ENCODE results near the gene EIF3D. TPM values are rescaled to one million over a fixed set of nuclear protein-coding genes. Genes with fewer than 3 reads are reported as not detected.

Gene EIF3D
- total RNA-seq, 1 donor = 265 TPM

- TF ChIP-seq, protein P1, sequence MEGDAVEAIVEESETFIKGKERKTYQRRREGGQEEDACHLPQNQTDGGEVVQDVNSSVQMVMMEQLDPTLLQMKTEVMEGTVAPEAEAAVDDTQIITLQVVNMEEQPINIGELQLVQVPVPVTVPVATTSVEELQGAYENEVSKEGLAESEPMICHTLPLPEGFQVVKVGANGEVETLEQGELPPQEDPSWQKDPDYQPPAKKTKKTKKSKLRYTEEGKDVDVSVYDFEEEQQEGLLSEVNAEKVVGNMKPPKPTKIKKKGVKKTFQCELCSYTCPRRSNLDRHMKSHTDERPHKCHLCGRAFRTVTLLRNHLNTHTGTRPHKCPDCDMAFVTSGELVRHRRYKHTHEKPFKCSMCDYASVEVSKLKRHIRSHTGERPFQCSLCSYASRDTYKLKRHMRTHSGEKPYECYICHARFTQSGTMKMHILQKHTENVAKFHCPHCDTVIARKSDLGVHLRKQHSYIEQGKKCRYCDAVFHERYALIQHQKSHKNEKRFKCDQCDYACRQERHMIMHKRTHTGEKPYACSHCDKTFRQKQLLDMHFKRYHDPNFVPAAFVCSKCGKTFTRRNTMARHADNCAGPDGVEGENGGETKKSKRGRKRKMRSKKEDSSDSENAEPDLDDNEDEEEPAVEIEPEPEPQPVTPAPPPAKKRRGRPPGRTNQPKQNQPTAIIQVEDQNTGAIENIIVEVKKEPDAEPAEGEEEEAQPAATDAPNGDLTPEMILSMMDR (IDR thresholded peaks at IDR 0.05; ENCODE audit: insufficient read depth, low read depth, low read length) = no peak
- no peak for DNase-seq (ENCODE audit: low read depth)
- H3K4me3 ChIP-seq (ENCODE audit: low read depth, low read length) = no peak overlapping the region
These were observed 34.5 kb upstream of the EIF3D start for GRCh38 chr22:36563444-36563843.

DNA sequence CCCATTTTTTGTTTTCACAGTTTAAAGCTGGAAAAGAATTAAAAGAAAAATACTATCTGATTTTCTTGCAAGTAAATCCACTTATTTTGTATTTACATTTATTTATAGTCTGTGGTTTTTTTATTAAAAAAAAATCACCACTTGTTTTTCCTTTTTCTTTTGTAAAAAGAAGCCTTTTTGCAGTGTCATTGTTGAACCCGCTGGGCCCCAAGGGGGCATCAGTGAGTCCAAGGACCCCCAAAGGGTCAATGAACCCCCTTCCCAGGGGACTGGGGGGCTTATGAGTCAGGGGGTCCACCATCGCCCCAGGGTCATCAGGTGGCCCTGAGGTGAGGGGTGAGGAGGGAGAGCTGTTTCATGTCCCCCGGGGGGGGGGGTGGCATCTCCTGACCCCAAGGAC is 34.0 kb upstream of the EIF3D start:
- DNase-seq (ENCODE audit: low read depth) = no peak
- TF ChIP-seq, protein P1 (IDR thresholded peaks at IDR 0.05; ENCODE audit: insufficient read depth, low read depth, low read length) = peak; percentile 5
- no peak overlapping the region for H3K4me3 ChIP-seq (ENCODE audit: low read depth, low read length)

DNA sequence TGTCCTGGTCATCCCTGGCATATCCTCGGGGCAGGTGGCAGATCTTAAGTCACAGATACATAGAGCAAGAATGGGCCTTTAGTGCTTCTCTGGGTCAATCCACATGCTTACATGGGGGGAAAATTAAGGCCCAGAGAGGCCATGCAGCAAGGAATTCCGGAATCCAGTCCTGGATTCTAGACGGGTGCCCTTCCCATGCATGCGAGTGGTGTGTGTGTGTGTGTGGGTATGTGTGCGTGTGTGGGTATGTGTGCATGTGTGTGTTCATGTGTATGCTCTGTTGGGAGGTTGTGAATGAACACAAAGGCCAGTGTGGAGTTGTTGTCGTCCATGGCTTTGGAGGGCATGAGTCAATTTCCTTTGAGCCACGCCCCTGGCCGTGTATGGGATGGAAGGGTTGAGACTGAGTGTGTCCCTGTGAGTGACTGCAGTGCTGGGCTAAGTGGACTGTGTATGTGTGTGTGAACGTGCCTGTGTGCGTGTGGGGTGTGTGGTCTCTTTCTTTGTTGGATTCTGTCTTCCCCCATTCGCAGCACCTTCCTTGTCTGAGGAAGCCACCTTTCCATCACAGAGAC is 33.4 kb upstream of the EIF3D start:
- TF ChIP-seq, protein P1 (IDR thresholded peaks at IDR 0.05; ENCODE audit: insufficient read depth, low read depth, low read length) = no peak
- no peak for DNase-seq (ENCODE audit: low read depth)
- no peak overlapping the region for H3K4me3 ChIP-seq (ENCODE audit: low read depth, low read length)

GRCh38 chr22:36561291-36561811 is 32.4 kb upstream of the EIF3D start:
- no peak for DNase-seq (ENCODE audit: low read depth)
- TF ChIP-seq, protein P1 (IDR thresholded peaks at IDR 0.05; ENCODE audit: insufficient read depth, low read depth, low read length) = no peak
- no peak overlapping the region for H3K4me3 ChIP-seq (ENCODE audit: low read depth, low read length)

- TF ChIP-seq, protein P1 (IDR thresholded peaks at IDR 0.05; ENCODE audit: insufficient read depth, low read depth, low read length) = no peak
- no peak for DNase-seq (ENCODE audit: low read depth)
- no peak overlapping the region for H3K4me3 ChIP-seq (ENCODE audit: low read depth, low read length)
These were observed 31.0 kb upstream of the EIF3D start for GRCh38 chr22:36560001-36560400.

- TF ChIP-seq, protein P1 (IDR thresholded peaks at IDR 0.05; ENCODE audit: insufficient read depth, low read depth, low read length) = no peak
- no peak for DNase-seq (ENCODE audit: low read depth)
- no peak overlapping the region for H3K4me3 ChIP-seq (ENCODE audit: low read depth, low read length)
These were observed 25.1 kb upstream of the EIF3D start for GRCh38 chr22:36554098-36554497.

- H3K4me3 ChIP-seq (ENCODE audit: low read depth, low read length) = no peak overlapping the region
- TF ChIP-seq, protein P1 (IDR thresholded peaks at IDR 0.05; ENCODE audit: insufficient read depth, low read depth, low read length) = no peak
- DNase-seq (ENCODE audit: low read depth) = no peak
These were observed 23.3 kb upstream of the EIF3D start for GRCh38 chr22:36552289-36552688.
